Lower leg skin (tissue), 4 donors: Measurements from ENCODE around the gene SCML1. TPM values are rescaled to one million over a fixed set of nuclear protein-coding genes. Genes with fewer than 3 reads are reported as not detected.

Experiments
- DNase-seq, 2 donors: peaks; one replicate each; pipeline ENCODE4 v3.0.0-alpha.2; 2019; ENCODE audit warnings: low spot score in 2 of 2
- H3K4me3 ChIP-seq: fragments of 200-600 bp; sonication (generic); 2 replicates; pipeline ENCODE4 v1.5.1; 2017; ENCODE audit warnings: mild to moderate bottlenecking, low read depth; ENCODE audit not compliant: poor library complexity, severe bottlenecking
- CTCF ChIP-seq, 3 donors: fragments of 450-650 bp; IDR thresholded peaks; one replicate each; pipeline ENCODE4 v1.5.1; 2016; ENCODE audit warnings: antibody characterized with exemption in 3 of 3, mild to moderate bottlenecking in 3 of 3, moderate library complexity in 2 of 3
- POLR2A ChIP-seq, 2 donors: fragments of 450-650 bp; IDR thresholded peaks; one replicate each; pipeline ENCODE4 v1.6.1; 2016 to 2017; ENCODE audit warnings: antibody characterized with exemption in 2 of 2, mild to moderate bottlenecking in 1 of 2, moderate library complexity in 1 of 2
- WGBS, 2 donors: methylation state at CpG; one replicate each; pipeline ENCODE4 v1.1.5; 2018; 5-methylcytosine and 5-hydroxymethylcytosine counted together
- intact Hi-C: fragments of 100-400 bp; cut with DNase I; formaldehyde crosslinking; loops from one replicate; pipeline ENCODE4 v1.15.0; 2023; ENCODE audit warnings: low total_unique reads
- total RNA-seq, 4 donors: library from RNA; depleted of rRNA; stranded (reverse); fragments of >200 nt; gene quantifications; one replicate each; pipeline ENCODE4 v1.1.0, GENCODE V29; 2016

SCML1 gene
- total RNA-seq, 4 donors from 2014 or later = 3.2 to 11.6 (median 5.6) TPM

DNA sequence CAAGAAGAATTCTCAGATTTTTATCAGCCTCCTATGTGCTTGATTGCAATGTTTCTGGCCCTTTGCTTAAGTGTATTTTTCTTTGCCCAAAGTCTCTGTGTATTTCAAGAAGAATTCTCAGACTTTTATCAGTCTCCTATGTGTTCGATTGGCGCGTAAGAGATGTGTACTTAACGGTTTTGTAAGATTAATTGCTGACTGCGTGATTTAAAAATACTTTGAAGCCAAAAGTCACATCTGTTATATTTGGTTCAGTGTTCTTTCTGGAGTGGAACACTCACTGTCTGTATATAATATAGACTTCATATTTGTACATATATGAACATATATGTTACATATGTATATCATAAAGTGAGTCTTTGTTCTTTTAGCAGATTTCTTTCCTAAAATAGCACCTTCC, 11.4 kb downstream of the SCML1 start:
- intact Hi-C loops = no loop called here
- TF ChIP-seq POLR2A (IDR thresholded peaks at IDR 0.05) = no peak
- TF ChIP-seq CTCF (IDR thresholded peaks at IDR 0.05) = no peak
- 83 to 93% methylated on average over 5 of the region's 5 CpGs for WGBS, 2 donors
- no peak for DNase-seq
- no peak overlapping the region for H3K4me3 ChIP-seq

- intact Hi-C loops = no loop called here
- 75 to 91% methylated on average over 3 of the region's 3 CpGs for WGBS, 2 donors
- DNase-seq = no peak
Observed at GRCh38 chrX:17750436-17750835, 13.1 kb downstream of the SCML1 start.

GRCh38 chrX:17758382-17758781, 21.1 kb downstream of the SCML1 start:
- WGBS, 2 donors = 69 to 81% methylated on average over 2 of the region's 2 CpGs
- TF ChIP-seq POLR2A (IDR thresholded peaks at IDR 0.05) = no peak
- TF ChIP-seq CTCF (IDR thresholded peaks at IDR 0.05) = no peak
- DNase-seq = no peak
- intact Hi-C loops = no loop called here
- H3K4me3 ChIP-seq = no peak overlapping the region

More at GRCh38 chrX:17750436-17750835, 13.1 kb downstream of the SCML1 start:
- TF ChIP-seq CTCF (IDR thresholded peaks at IDR 0.05) (no peak), POLR2A (IDR thresholded peaks at IDR 0.05) (no peak)
- no peak overlapping the region for H3K4me3 ChIP-seq

DNA sequence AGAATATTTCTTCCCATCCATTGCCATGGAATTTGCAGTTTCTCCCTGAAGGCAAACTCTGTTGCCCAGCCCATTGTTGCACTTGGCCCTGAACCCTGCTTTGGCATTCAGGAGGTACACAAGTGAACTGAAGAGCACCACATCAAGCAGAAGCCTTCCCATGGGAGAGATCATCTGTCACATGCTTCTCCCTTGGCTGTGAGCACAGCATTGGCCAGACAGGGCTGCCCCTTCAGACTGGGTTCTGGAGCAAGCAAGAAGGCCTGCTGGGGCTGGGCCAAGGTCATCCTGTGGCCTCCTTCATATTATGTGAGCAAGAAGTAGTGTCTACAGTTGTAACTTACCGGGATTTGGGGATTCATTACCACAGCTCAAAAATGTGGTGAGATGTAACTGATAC, 22.7 kb downstream of the SCML1 start:
- TF ChIP-seq CTCF (IDR thresholded peaks at IDR 0.05) (no peak), POLR2A (IDR thresholded peaks at IDR 0.05) (no peak)
- intact Hi-C loops = no loop called here

GRCh38 chrX:17767734-17768133, 30.4 kb downstream of the SCML1 start:
- no peak overlapping the region for H3K4me3 ChIP-seq
- TF ChIP-seq POLR2A (IDR thresholded peaks at IDR 0.05) (no peak), CTCF (IDR thresholded peaks at IDR 0.05) (no peak)
- 0 to 31% methylated on average over 1 of the region's 1 CpG for WGBS, 2 donors
- intact Hi-C loops = no loop called here
- no peak for DNase-seq

More for the DNA sequence above, 22.7 kb downstream of the SCML1 start:
- DNase-seq = no peak
- no peak overlapping the region for H3K4me3 ChIP-seq
- WGBS, 2 donors = 67 to 83% methylated on average over 1 of the region's 1 CpG

DNA sequence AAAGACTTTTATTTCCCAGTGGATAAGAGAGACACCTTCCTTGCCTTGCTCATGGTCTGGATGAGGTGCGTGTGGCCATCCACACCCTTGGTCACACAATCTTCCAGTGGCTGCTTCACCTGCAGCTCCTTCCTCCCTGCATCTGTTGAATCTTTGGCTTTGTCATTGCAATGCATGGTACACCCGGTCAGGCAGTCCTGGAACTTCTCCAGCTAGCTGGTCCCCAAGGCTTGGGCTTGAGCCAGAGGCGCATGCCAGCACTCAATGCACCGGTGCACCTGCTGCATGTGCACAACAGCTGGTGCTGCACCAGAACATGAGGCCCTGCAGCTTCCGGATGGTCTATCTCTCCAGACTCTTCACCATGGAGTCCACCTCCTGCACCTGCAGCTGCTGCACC, 31.7 kb downstream of the SCML1 start:
- 64 to 68% methylated on average over 3 to 5 of the region's 5 CpGs for WGBS, 2 donors
- intact Hi-C loops = no loop called here
- no peak for DNase-seq
- TF ChIP-seq POLR2A (IDR thresholded peaks at IDR 0.05) (no peak), CTCF (IDR thresholded peaks at IDR 0.05) (no peak)
- H3K4me3 ChIP-seq = no peak overlapping the region
